Spinal cord (tissue), 10 donors: ENCODE results near the gene PLEKHA8. TPM values are rescaled to one million over a fixed set of nuclear protein-coding genes. Genes with fewer than 3 reads are reported as not detected.

Source experiments
- DNase-seq, 6 donors: peaks; one replicate each; pipeline versions ENCODE4 v3.0.0 to v3.0.0-alpha.2; 2013 to 2015; ENCODE audit warnings: low spot score in 6 of 6, low read depth in 4 of 6
- H3K27ac ChIP-seq: one replicate; pipeline ENCODE4 v1.5.1; 2013; ENCODE audit warnings: low read depth, low read length, control low read depth
- H3K27me3 ChIP-seq: one replicate; pipeline ENCODE4 v1.6.1; 2013; ENCODE audit warnings: low read length; ENCODE audit not compliant: control insufficient read depth, insufficient read depth
- H3K36me3 ChIP-seq: one replicate; pipeline ENCODE4 v1.6.1; 2013; ENCODE audit warnings: low read length; ENCODE audit not compliant: control insufficient read depth, insufficient read depth
- H3K4me1 ChIP-seq: one replicate; pipeline ENCODE4 v1.6.1; 2013; ENCODE audit warnings: low read length; ENCODE audit not compliant: control insufficient read depth, insufficient read depth
- H3K4me3 ChIP-seq: one replicate; pipeline ENCODE4 v1.5.1; 2013; ENCODE audit warnings: low read depth, low read length, control low read depth
- H3K9me3 ChIP-seq: one replicate; pipeline ENCODE4 v1.6.1; 2013; ENCODE audit warnings: low read length; ENCODE audit not compliant: control insufficient read depth, insufficient read depth
- WGBS: methylation state at CpG from one replicate; pipeline ENCODE4 v1.1.5; 2013; ENCODE audit warnings: missing lambda C conversion rate; ENCODE audit not compliant: insufficient coverage; 5-methylcytosine and 5-hydroxymethylcytosine counted together
- polyA plus RNA-seq, 2 donors: library from polyadenylated mRNA; unstranded; fragments of 120-200 nt; gene quantifications; one replicate each; pipeline ENCODE4 v1.2.1, GENCODE V29; 2013; ENCODE audit not compliant: insufficient read length in 2 of 2
- total RNA-seq, 2 donors: library from RNA; depleted of rRNA in 1 of 2; stranded (reverse); fragments of 120-200 nt in 1 of 2; fragments of >200 nt in 1 of 2; gene quantifications; one replicate each; pipeline versions ENCODE4 v1.2.3 to v1.2.4, GENCODE V29; 2013 to 2014
- donor health status: healthy.

PLEKHA8 gene
- total and polyA plus RNA-seq, 4 donors, result 13.8 to 22.6 (median 19.0) TPM

DNA sequence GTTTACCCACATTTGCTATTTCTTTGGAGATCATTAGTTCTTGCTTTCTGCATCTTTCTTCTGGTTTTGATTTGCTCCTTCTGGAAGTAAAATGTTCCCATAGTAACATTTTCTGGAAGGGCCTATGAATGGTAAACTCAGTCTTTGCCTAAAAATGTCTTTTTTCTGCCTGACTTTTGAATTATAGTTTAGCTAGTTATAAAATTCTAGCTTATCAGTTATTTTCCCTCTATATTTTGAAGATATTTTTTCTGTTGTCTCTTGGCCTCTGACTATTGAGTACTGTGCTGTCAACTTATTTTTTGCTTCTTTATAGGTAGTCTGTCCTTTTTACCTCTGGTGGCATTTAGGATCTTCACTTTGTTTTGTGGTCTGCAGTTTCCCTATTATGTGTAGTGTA is 84.9 kb downstream of the PLEKHA8 start:
- Histone ChIP-seq H3K27ac (no peak overlapping the region), H3K4me1 (no peaks in the 10 kb centered on the region), H3K27me3 (no peaks in the 10 kb centered on the region), H3K36me3 (no peaks in the 10 kb centered on the region), H3K9me3 (peaks cover 2% of the 10 kb centered on the region), H3K4me3 (no peak overlapping the region)
- no peak for DNase-seq

DNA sequence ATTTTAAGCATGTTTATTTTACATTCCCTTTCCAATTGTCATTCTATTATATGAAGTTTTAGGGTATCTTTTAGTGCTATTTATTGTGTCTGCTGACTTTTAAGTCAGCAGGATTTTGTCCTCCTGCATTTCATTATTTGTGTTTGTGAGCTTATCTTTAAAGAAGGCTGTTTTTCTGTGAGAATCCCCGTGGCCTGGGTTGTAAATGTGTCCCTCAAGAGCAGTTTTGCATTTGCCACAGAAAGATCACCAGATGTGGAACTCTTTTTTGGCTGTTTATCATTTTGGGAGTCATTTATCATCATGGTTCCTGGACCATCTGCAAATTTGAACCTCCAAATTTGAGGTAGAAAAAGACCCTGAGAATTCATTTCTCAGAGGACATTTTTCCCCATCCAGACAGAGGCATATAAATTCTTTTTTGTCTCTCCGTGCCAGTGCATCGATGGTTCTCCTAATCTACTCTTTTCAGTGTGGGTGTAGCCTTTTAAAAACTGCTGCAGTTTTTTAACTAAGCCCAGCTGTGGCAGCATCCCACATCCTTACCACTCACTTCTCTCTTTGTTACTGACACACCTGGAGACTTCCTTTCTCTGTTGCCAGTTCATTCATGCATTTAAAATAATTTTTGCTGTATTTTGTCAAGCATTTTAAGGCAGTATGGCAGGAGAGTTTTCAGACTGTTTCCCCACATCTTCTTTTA is 86.5 kb downstream of the PLEKHA8 start:
- 58% methylated on average over 3 of the region's 3 CpGs for WGBS
- Histone ChIP-seq H3K36me3 (no peaks in the 10 kb centered on the region), H3K4me3 (no peak overlapping the region), H3K4me1 (no peaks in the 10 kb centered on the region), H3K27me3 (no peaks in the 10 kb centered on the region), H3K9me3 (peaks cover 2% of the 10 kb centered on the region), H3K27ac (no peak overlapping the region)
- DNase-seq, result peak in 1 of 6 donors; percentile 30

DNA sequence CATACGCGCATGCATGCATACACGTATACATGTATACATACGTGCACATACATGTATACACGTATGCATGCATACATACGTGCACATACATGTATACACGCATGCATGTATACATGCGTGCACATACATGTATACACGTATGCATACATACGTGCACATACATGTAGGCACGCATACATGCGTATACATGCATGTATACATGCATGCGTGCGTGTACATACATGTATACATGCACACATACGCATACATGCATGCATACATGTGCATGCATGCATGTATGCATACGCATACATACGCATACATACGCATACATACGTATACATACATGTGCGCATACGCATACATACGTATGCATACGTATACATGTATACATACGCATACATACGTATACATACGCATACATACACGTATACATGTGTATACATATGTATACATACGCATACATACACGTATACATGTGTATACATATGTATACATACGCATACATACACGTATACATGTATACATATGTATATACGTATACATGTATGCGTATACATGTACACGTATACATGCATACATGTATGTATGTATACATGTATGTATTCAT is 87.6 kb downstream of the PLEKHA8 start:
- Histone ChIP-seq H3K9me3 (peaks cover 2% of the 10 kb centered on the region), H3K27me3 (no peaks in the 10 kb centered on the region), H3K27ac (no peak overlapping the region), H3K4me3 (no peak overlapping the region), H3K4me1 (no peaks in the 10 kb centered on the region), H3K36me3 (no peaks in the 10 kb centered on the region)
- DNase-seq, result no peak
- WGBS, result 82% methylated on average over 21 of the region's 34 CpGs

DNA sequence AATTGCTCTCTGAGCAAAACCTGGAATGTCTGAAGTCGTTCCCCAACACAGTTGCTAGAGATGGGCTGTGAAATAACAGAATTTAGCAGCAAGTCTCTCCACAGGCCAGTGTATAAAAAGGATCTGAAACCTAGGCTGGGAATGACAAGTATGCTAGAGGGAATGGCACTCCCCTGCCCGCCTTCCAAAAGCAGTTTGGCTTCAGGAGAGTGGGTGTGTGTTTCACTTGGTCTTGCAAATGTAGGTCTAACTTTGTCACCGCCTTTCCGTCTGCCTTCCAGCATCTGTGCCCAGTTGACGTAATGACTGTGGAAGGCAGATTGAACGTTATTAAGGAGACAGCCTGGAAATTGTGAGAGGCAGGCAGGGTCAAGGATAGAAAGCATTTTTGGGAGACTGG is 88.6 kb downstream of the PLEKHA8 start:
- H3K27ac ChIP-seq, result no peak overlapping the region
- 60% methylated on average over 4 of the region's 6 CpGs for WGBS

DNA sequence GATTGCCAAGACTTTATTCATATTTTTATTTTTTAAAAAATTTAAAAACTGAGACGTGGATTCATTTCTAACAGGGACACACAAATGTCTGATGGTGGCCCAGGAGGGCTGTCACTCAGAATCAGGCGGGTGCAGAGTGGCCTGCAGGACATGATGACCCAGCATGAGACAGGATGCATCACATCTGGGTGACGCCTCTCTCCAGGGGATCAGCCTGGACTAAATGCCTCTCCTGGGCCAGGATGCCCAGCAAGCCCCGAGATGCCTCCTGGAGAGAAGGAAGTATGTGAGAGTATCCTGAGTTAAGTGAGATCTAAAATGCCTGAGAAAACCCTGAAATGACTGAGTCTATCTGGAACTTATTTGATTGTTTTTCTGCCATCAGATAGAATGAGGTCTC is 89.7 kb downstream of the PLEKHA8 start:
- Histone ChIP-seq H3K4me3 (no peak overlapping the region), H3K27me3 (no peaks in the 10 kb centered on the region), H3K9me3 (no peaks in the 10 kb centered on the region), H3K36me3 (no peaks in the 10 kb centered on the region), H3K4me1 (no peaks in the 10 kb centered on the region), H3K27ac (no peak overlapping the region)
- 95% methylated on average over 4 of the region's 4 CpGs for WGBS
- DNase-seq, result no peak

More for the DNA sequence above, 88.6 kb downstream of the PLEKHA8 start:
- Histone ChIP-seq H3K36me3 (no peaks in the 10 kb centered on the region), H3K9me3 (peaks cover 2% of the 10 kb centered on the region), H3K27me3 (no peaks in the 10 kb centered on the region), H3K4me3 (no peak overlapping the region), H3K4me1 (no peaks in the 10 kb centered on the region)
- peak in 1 of 6 donors; percentile 65 for DNase-seq

DNA sequence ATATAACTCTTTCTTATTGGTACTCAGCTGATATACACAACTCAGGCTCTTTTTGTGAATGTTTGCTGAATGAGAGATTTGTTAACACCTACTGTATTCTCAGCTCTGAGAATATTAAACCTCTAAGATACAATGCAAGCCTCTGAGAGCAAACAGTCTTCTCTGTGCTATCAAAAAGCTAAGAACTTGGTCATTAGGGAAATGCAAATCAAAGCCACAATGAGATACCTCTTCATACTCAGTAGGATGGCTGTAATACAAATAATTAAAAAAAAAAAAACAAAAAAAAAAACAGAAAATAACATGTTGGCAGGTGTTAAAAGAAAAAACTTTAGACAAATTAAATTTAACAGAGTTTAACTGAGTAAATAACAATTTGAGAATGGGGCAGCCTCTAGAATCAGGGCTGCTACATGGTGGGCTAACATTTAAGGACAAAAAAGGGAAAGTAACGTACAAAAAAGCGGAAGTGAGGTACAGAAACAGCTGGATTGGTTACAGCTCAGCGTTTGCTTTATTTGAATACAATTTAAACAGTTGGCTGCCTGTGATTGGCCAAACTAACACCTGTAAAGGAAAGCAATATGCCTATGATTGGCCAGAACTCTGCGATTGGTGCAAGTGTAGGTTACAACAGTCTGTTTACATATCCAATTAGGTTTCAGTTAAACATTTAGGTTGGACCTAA is 91.8 kb downstream of the PLEKHA8 start:
- H3K4me3 ChIP-seq, result no peak overlapping the region
- no peaks in the 10 kb centered on the region for H3K4me1 ChIP-seq
- 84% methylated on average over 4 of the region's 4 CpGs for WGBS
- H3K9me3 ChIP-seq, result no peaks in the 10 kb centered on the region
- H3K27ac ChIP-seq, result no peak overlapping the region
- H3K27me3 ChIP-seq, result no peaks in the 10 kb centered on the region
- DNase-seq, result no peak
- no peaks in the 10 kb centered on the region for H3K36me3 ChIP-seq

DNA sequence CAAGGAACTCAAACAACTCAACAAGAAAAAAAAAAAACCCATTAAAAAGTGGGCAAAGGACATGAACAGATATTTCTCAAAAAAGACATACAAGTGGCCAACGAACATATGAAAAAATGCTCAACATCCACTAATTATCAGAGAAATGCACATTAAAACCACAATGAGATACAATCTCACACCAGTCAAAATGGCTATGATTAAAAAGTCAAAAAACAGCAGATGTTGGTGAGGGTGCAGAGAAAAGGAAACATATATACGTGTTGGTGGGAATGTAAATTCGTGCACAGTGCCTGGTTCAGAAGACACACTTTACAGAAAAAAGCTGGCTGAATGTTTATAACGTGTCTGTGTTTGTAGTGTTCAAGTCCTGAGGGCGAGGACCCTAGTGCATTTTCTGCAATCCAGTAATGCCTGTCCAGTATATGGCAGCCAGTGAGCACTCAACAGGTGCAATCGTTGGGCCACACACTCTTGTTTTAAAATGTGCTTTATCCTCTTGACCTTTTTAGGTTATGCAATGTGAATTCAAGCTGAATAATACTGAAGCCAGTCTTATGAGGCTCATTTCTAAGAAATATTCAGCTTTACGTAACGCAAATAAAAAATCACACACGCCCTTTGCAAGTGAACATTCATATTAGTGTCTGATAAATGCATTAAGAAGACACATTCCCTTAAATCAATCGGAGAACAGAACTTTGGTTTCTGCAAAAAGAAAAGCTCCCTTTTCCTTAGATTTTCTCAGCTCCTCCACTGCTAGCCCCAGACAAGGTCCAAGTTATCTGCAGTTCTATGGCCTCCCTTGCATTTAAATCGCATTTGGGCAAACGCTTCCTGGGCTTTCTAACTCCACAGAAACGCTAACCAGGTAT is 105.8 kb downstream of the PLEKHA8 start:
- H3K27ac ChIP-seq, result peak overlapping the region; percentile 64
- peaks cover 12% of the 10 kb centered on the region for H3K4me1 ChIP-seq
- no peaks in the 10 kb centered on the region for H3K27me3 ChIP-seq
- H3K9me3 ChIP-seq, result no peaks in the 10 kb centered on the region
- no peaks in the 10 kb centered on the region for H3K36me3 ChIP-seq
- peak in 1 of 6 donors; percentile 72 for DNase-seq
- H3K4me3 ChIP-seq, result peak overlapping the region; percentile 52
- 29% methylated on average over 9 of the region's 13 CpGs for WGBS

DNA sequence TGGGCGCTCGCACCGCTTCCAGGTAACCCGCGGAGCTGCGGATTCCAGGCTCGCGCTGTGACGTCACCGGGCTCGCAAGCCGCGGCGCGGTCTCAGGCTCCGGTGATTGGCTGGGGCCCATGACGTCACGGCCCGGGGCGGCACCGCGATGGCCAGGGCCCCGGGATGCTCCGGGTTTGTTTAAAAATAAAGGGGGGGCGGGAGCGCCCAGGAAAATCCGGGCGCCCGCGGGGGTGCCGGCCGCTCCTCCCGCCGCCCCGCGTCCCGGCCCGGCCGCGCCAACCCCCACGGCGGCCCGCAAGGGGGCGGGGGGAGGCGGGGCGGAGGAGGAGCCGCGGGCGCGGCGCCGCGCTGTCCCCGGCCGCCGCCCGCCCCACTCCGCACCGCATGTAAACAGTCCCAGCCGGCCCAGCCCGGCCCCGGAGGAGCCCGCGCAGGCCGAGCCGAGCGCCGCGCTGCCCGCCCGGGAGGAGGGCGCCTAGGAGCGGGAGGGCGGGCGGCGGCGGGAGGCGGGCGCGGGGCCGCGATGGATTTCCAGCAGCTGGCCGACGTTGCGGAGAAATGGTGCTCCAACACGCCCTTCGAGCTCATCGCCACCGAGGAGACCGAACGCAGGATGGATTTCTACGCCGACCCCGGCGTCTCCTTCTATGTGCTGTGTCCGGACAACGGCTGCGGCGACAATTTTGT is 106.5 kb downstream of the PLEKHA8 start, which contains the start of gene MTURN:
MTURN (plus strand) TSS at position 376 of the 690 bp plus-strand sequence; CDS start at position 527, 151 bp downstream.
- Histone ChIP-seq H3K36me3 (peaks cover 2% of the 10 kb centered on the region), H3K4me1 (peaks cover 15% of the 10 kb centered on the region), H3K4me3 (peak within 1 kb of the TSS; percentile 90), H3K27ac (peak within 1 kb of the TSS; percentile 86), H3K9me3 (no peaks in the 10 kb centered on the region), H3K27me3 (no peaks in the 10 kb centered on the region)
- under 1% methylated on average over 98 of the region's 99 CpGs for WGBS
- peak in 4 of 6 donors; percentile 76 to 97 (median 89) for DNase-seq
